Measurements from ENCODE around the gene NPM1.
"Not testable (repeated sequence)": the region's sequence is repeated elsewhere in the genome, so short reads cannot be mapped to it uniquely, and the experiment has no call there.

Gene NPM1

GRCh38 chr5:171366645-171367044 lies 21.0 kb upstream of the NPM1 start:
- CTCF ChIA-PET: interaction anchor here (1.0 to 1.6 kb wide), 6 partner anchors 8 to 52 kb away, joined by 3 to 5 read pairs (median 4); no protein-coding TSS in a partner anchor
- TF ChIP-seq, protein P1, sequence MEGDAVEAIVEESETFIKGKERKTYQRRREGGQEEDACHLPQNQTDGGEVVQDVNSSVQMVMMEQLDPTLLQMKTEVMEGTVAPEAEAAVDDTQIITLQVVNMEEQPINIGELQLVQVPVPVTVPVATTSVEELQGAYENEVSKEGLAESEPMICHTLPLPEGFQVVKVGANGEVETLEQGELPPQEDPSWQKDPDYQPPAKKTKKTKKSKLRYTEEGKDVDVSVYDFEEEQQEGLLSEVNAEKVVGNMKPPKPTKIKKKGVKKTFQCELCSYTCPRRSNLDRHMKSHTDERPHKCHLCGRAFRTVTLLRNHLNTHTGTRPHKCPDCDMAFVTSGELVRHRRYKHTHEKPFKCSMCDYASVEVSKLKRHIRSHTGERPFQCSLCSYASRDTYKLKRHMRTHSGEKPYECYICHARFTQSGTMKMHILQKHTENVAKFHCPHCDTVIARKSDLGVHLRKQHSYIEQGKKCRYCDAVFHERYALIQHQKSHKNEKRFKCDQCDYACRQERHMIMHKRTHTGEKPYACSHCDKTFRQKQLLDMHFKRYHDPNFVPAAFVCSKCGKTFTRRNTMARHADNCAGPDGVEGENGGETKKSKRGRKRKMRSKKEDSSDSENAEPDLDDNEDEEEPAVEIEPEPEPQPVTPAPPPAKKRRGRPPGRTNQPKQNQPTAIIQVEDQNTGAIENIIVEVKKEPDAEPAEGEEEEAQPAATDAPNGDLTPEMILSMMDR (IDR thresholded peaks at IDR 0.05; ENCODE audit: control extremely low read depth, extremely low read depth, low read depth, missing control alignments): no peak
- no peak for DNase-seq (ENCODE audit: extremely low spot score)
- POLR2A ChIA-PET: interaction anchor here (1.3 kb wide), 1 partner anchor 20 kb away, joined by 3 read pairs; no protein-coding TSS in a partner anchor

DNA sequence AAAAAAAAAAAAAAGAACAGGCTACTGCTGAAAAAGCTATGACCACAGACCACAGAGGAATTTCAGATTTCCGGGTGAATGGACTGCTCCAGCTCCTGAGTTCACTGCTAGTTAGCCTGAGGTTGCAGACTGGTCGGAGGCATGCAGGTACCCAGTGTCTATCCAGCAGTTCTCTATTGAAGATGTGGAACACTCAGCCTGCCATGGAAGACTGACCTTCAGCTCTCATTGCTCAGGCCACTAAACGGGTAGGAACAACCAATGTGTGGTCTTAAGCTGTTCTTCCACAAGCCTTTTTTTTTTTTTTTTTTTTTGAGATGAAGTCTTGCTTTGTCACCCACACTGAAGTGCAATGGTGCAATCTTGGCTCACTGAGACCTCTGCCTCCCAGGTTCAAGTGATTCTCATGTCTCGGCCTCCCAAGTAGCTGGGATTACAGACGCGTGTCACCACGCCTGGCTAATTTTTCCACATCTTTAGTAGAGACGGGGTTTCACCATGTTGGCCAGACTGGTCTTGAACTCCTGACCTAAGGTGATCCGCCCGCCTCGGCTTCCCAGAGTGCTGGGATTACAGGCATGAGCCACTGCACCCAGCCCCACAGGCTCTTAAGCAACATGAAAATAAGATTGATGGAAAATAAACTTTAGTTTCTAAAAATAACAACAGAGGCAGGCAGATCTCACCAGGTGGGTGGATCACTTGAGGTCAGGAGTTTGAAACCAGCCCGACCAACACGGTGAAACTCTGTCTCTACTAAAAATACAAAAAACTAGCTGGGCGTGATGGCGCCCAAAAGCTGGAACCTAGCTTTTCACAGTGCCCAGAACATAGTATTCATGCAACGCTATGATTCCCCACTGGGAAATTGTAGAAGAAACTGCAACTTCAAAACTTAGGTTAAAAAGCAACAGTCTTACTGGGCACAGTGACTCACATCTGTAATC lies 20.0 kb upstream of the NPM1 start:
- DNase-seq (ENCODE audit: extremely low spot score): no peak
- POLR2A ChIA-PET: interaction anchor here (0.6 to 1.3 kb wide), 2 partner anchors 19 to 1006 kb away, joined by 3 to 6 read pairs; no protein-coding TSS in a partner anchor
- CTCF ChIA-PET: interaction anchor here (1.0 to 1.6 kb wide), 6 partner anchors 8 to 51 kb away, joined by 3 to 5 read pairs (median 4); no protein-coding TSS in a partner anchor
- TF ChIP-seq, protein P1 (IDR thresholded peaks at IDR 0.05; ENCODE audit: control extremely low read depth, extremely low read depth, low read depth, missing control alignments): no peak

- TF ChIP-seq, protein P1 (IDR thresholded peaks at IDR 0.05; ENCODE audit: control extremely low read depth, extremely low read depth, low read depth, missing control alignments): no peak
- ChIA-PET CTCF (no interaction called here), POLR2A (no interaction called here)
- DNase-seq (ENCODE audit: extremely low spot score): no peak
These were observed 18.6 kb upstream of the NPM1 start for GRCh38 chr5:171369056-171369455.

- ChIA-PET CTCF (no interaction called here), POLR2A (no interaction called here)
- no peak for DNase-seq (ENCODE audit: extremely low spot score)
- TF ChIP-seq, protein P1 (IDR thresholded peaks at IDR 0.05; ENCODE audit: control extremely low read depth, extremely low read depth, low read depth, missing control alignments): no peak
These were observed 17.8 kb upstream of the NPM1 start for GRCh38 chr5:171369898-171370297.

DNA sequence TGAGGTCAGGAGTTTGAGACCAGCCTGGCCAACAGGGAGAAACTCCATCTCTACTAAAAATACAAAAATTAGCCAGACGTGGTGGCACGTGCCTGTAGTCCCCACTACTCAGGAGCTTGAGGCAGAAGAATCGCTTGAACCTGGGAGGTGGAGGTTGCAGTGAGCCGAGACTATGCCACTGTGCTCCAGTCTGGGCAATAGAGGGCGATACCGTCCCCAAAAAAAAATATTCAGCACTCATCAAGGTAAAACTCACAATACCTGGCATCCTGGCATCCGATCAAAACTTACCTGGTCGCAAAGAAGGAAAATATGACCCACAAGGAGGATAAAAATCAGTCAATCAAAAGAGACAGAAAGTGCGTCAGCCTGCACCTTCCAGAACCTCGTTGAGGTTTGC lies 16.8 kb upstream of the NPM1 start:
- CTCF ChIA-PET; DNase-seq (ENCODE audit: extremely low spot score); POLR2A ChIA-PET: not testable (repeated sequence)

DNA sequence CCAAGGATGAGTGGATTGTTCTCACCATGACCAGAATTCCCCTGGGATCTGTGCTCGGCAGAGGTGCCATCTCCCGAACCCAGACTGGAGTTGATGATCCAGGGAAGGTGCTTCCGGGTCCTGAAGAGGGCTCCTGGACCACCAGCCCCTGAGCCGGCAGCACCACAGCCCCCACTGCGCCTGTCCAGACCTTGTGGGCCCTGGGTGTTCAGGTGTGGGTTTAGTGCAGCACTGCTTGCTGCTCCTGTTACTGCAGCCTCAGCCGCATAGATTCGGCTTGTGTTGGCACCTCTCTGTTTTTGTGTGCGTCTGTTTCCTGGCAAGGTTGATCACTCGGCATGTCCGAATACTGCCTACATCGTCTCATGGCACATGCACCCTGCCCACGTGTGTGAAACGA lies 16.3 kb upstream of the NPM1 start:
- ChIA-PET CTCF (no interaction called here), POLR2A (no interaction called here)

More for the DNA sequence above, 16.3 kb upstream of the NPM1 start:
- TF ChIP-seq, protein P1 (IDR thresholded peaks at IDR 0.05; ENCODE audit: control extremely low read depth, extremely low read depth, low read depth, missing control alignments): no peak
- no peak for DNase-seq (ENCODE audit: extremely low spot score)
